Fibroblast of skin of right quadriceps (primary cell): ENCODE data around the gene TTLL11.
"Not testable (repeated sequence)": the region's sequence is repeated elsewhere in the genome, so short reads cannot be mapped to it uniquely, and the experiment has no call there.

Experiments
- DNase-seq: peaks from one replicate; pipeline ENCODE4 v3.0.0-alpha.2; 2013

TTLL11 gene

GRCh38 chr9:122040561-122041242, 52.4 kb downstream of the TTLL11 start:
- peak; percentile 35 for DNase-seq

GRCh38 chr9:122039234-122039633, 53.9 kb downstream of the TTLL11 start:
- DNase-seq = no peak

- peak; percentile 80 for DNase-seq
These were observed 56.1 kb downstream of the TTLL11 start for GRCh38 chr9:122036988-122037387.

GRCh38 chr9:122036408-122036807, 56.7 kb downstream of the TTLL11 start:
- no peak for DNase-seq

GRCh38 chr9:122033775-122034373, 59.2 kb downstream of the TTLL11 start:
- DNase-seq = no peak

- no peak for DNase-seq
These were observed 60.8 kb downstream of the TTLL11 start for GRCh38 chr9:122032346-122032745.

GRCh38 chr9:122031776-122032175, 61.3 kb downstream of the TTLL11 start:
- no peak for DNase-seq

- no peak for DNase-seq
These were observed 62.0 kb downstream of the TTLL11 start for GRCh38 chr9:122031157-122031556.

- no peak for DNase-seq
These were observed 62.8 kb downstream of the TTLL11 start for GRCh38 chr9:122030357-122030756.

- DNase-seq = no peak
These were observed 63.2 kb downstream of the TTLL11 start for GRCh38 chr9:122029898-122030297.

- DNase-seq = no peak
These were observed 65.0 kb downstream of the TTLL11 start for GRCh38 chr9:122028089-122028488.

GRCh38 chr9:122020398-122020797, 72.7 kb downstream of the TTLL11 start:
- no peak for DNase-seq

- DNase-seq = no peak
These were observed 76.4 kb downstream of the TTLL11 start for GRCh38 chr9:122016744-122017143.

GRCh38 chr9:122016309-122016708, 76.8 kb downstream of the TTLL11 start:
- no peak for DNase-seq

GRCh38 chr9:122015170-122015821, 77.8 kb downstream of the TTLL11 start:
- no peak for DNase-seq

GRCh38 chr9:122011818-122012498, 81.2 kb downstream of the TTLL11 start:
- DNase-seq = no peak

GRCh38 chr9:122008559-122008958, 84.5 kb downstream of the TTLL11 start:
- no peak for DNase-seq

GRCh38 chr9:122007837-122008236, 85.3 kb downstream of the TTLL11 start:
- no peak for DNase-seq

GRCh38 chr9:122005597-122005996, 87.5 kb downstream of the TTLL11 start:
- peak; percentile 34 for DNase-seq

GRCh38 chr9:122004589-122004988, 88.5 kb downstream of the TTLL11 start:
- DNase-seq = no peak

- DNase-seq = peak; percentile 72
These were observed 91.5 kb downstream of the TTLL11 start for GRCh38 chr9:122001491-122002201.

GRCh38 chr9:122000526-122000925, 92.6 kb downstream of the TTLL11 start:
- not testable (repeated sequence) for DNase-seq

GRCh38 chr9:121999556-121999955, 93.6 kb downstream of the TTLL11 start:
- no peak for DNase-seq
